ENCODE data around the gene PNCK.

DNA sequence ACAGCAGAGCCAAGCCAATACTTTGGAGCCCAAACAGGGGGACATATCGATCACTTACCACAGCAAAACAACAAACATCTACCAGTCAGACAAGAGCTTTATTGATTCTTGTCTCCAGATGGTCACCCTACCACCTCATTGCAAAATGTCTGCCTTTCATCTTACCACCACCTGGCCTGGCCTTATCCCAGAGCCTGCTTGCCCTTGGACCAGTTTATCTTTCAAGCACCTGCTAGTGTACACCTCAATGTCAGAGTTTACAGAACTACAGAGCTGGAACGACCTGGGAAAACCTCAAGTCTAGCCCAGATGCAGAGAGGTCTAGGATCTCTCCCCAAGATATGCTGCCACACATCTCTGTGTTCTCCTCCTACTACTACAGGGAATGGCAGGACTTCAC, 46.1 kb upstream of the PNCK start:
- TF ChIP-seq TCF4 (CRISPR knock-in tag; IDR thresholded peaks at IDR 0.05; ENCODE audit: borderline replicate concordance) (no peak), OSR1 (CRISPR knock-in tag; IDR thresholded peaks at IDR 0.05) (no peak), ESRRG (CRISPR knock-in tag; IDR thresholded peaks at IDR 0.05) (no peak), ZFP30 (CRISPR knock-in tag; IDR thresholded peaks at IDR 0.05) (no peak), ISL1 (CRISPR knock-in tag; IDR thresholded peaks at IDR 0.05) (no peak), CSDC2 (CRISPR knock-in tag; IDR thresholded peaks at IDR 0.05) (no peak), ZNF565 (CRISPR knock-in tag; conservative IDR thresholded peaks at IDR 0.05; ENCODE audit: low read depth) (no peak), ARNTL (CRISPR knock-in tag; IDR thresholded peaks at IDR 0.05; ENCODE audit: borderline replicate concordance, low read depth) (no peak)
- TF ChIP-seq, protein P1, sequence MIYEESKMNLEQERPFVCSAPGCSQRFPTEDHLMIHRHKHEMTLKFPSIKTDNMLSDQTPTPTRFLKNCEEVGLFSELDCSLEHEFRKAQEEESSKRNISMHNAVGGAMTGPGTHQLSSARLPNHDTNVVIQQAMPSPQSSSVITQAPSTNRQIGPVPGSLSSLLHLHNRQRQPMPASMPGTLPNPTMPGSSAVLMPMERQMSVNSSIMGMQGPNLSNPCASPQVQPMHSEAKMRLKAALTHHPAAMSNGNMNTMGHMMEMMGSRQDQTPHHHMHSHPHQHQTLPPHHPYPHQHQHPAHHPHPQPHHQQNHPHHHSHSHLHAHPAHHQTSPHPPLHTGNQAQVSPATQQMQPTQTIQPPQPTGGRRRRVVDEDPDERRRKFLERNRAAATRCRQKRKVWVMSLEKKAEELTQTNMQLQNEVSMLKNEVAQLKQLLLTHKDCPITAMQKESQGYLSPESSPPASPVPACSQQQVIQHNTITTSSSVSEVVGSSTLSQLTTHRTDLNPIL (CRISPR knock-in tag; IDR thresholded peaks at IDR 0.05; ENCODE audit: low read depth), result no peak
